BLaER1 treated with 17β-estradiol and CSF1 and Interleukin-3, amounts not matched to agents 10 nM and 100 nM (cell line): ENCODE results near the gene TOMM20L.
A peak's percentile ranks its signal among the peaks of the same experiment; 100 is the strongest.
"Not testable (repeated sequence)": the region's sequence is repeated elsewhere in the genome, so short reads cannot be mapped to it uniquely, and the experiment has no call there.

ENCODE experiments used
- H3K27ac ChIP-seq, 11 experiments: shearing (Covaris generic); formaldehyde crosslinking; 2 replicates each; pipeline ENCODE4 v1.8.1; 2022
- H3K27me3 ChIP-seq, 11 experiments: shearing (Covaris generic); formaldehyde crosslinking; 2 replicates each; pipeline ENCODE4 v1.8.1; 2022
- H3K36me3 ChIP-seq, 11 experiments: shearing (Covaris generic); formaldehyde crosslinking; 2 replicates each; pipeline ENCODE4 v1.8.1; 2022
- H3K4me1 ChIP-seq, 10 experiments: shearing (Covaris generic); formaldehyde crosslinking; 2 replicates each; pipeline ENCODE4 v1.8.1; 2022
- H3K4me2 ChIP-seq, 11 experiments: shearing (Covaris generic); formaldehyde crosslinking; 2 replicates each; pipeline ENCODE4 v1.8.1; 2022
- H3K4me3 ChIP-seq, 10 experiments: shearing (Covaris generic); formaldehyde crosslinking; 2 replicates each; pipeline ENCODE4 v1.8.1; 2022
- H3K9ac ChIP-seq, 11 experiments: shearing (Covaris generic); formaldehyde crosslinking; 2 replicates each; pipeline ENCODE4 v1.8.1; 2022
- H3K9me3 ChIP-seq, 11 experiments: shearing (Covaris generic); formaldehyde crosslinking; replicated peaks in 1 of 11; 2 replicates each; pipeline ENCODE4 v1.8.1; 2022
- H4K20me1 ChIP-seq, 11 experiments: shearing (Covaris generic); formaldehyde crosslinking; 2 replicates each; pipeline ENCODE4 v1.8.1; 2022
- Cebpa-rat ChIP-seq, 11 experiments: shearing (Covaris generic); IDR thresholded peaks; 2 replicates each; pipeline ENCODE4 v1.8.1; 2022

Gene TOMM20L

GRCh38 chr14:58414845-58415244, 19.1 kb downstream of the TOMM20L start:
- Histone ChIP-seq H3K9ac (no peak overlapping the region), H3K27ac (no peak overlapping the region), H3K4me1 (peaks cover 0 to 9% (median 0%) of the 10 kb centered on the region in 10 experiments; a peak in 2 of 20 replicates), H4K20me1 (peaks cover 0 to 46% (median 9%) of the 10 kb centered on the region in 11 experiments; a peak in 9 of 22 replicates), H3K27me3 (no peaks in the 10 kb centered on the region), H3K4me3 (no peak overlapping the region), H3K36me3 (peaks cover 75 to 98% (median 94%) of the 10 kb centered on the region in 11 experiments), H3K9me3 (peaks cover 5 to 11% (median 8%) of the 10 kb centered on the region in 11 experiments; a peak in 18 of 22 replicates), H3K4me2 (no peak overlapping the region)
- TF ChIP-seq Cebpa-rat (IDR thresholded peaks at IDR 0.05): no peak

- Histone ChIP-seq H3K27me3 (no peaks in the 10 kb centered on the region), H3K4me2 (no peak overlapping the region), H3K9ac (no peak overlapping the region), H4K20me1 (peaks cover 0 to 53% (median 10%) of the 10 kb centered on the region in 11 experiments; a peak in 9 of 22 replicates), H3K9me3 (peaks cover 5 to 11% (median 8%) of the 10 kb centered on the region in 11 experiments; a peak in 18 of 22 replicates), H3K4me3 (no peak overlapping the region), H3K4me1 (peaks cover 0 to 9% (median 0%) of the 10 kb centered on the region in 10 experiments; a peak in 2 of 20 replicates), H3K27ac (no peak overlapping the region), H3K36me3 (peaks cover 74 to 98% (median 94%) of the 10 kb centered on the region in 11 experiments)
- TF ChIP-seq Cebpa-rat (IDR thresholded peaks at IDR 0.05): no peak
These were observed 20.2 kb downstream of the TOMM20L start for GRCh38 chr14:58415636-58416547.

GRCh38 chr14:58416934-58417333, 21.2 kb downstream of the TOMM20L start:
- peaks cover 74 to 98% (median 94%) of the 10 kb centered on the region in 11 experiments for H3K36me3 ChIP-seq

GRCh38 chr14:58426670-58427280, 31.0 kb downstream of the TOMM20L start:
- H3K27ac ChIP-seq: peak overlapping the region; percentile 93 to 99 (median 98)
- peaks cover 23 to 40% (median 33%) of the 10 kb centered on the region in 10 experiments for H3K4me1 ChIP-seq
- no peak for TF ChIP-seq Cebpa-rat (IDR thresholded peaks at IDR 0.05)
- peak overlapping the region; percentile 74 to 90 (median 85) for H3K4me2 ChIP-seq
- no peaks in the 10 kb centered on the region for H3K9me3 ChIP-seq
- H3K4me3 ChIP-seq: peak overlapping the region; percentile 78 to 94 (median 89)
- peaks cover 29 to 60% (median 43%) of the 10 kb centered on the region in 11 experiments for H3K36me3 ChIP-seq
- H3K9ac ChIP-seq: peak overlapping the region; percentile 88 to 98 (median 96)
- no peaks in the 10 kb centered on the region for H3K27me3 ChIP-seq
- H4K20me1 ChIP-seq: 0 out of 22 replicates have a peak, but pooled peaks cover 0 to 2% (median 0%) of the 10 kb centered on the region in 11 experiments

More at GRCh38 chr14:58416934-58417333, 21.2 kb downstream of the TOMM20L start:
- H3K9me3 ChIP-seq: peaks cover 5 to 11% (median 8%) of the 10 kb centered on the region in 11 experiments; a peak in 18 of 22 replicates
- H3K27ac ChIP-seq, H3K9ac ChIP-seq, H3K4me1 ChIP-seq, H3K27me3 ChIP-seq, H3K4me3 ChIP-seq, H3K4me2 ChIP-seq: not testable (repeated sequence)
- peaks cover 0 to 56% (median 10%) of the 10 kb centered on the region in 11 experiments; a peak in 9 of 22 replicates for H4K20me1 ChIP-seq

- H3K27ac ChIP-seq: peak within 1 kb of the TSS; percentile 93 to 99 (median 98)
These were observed 31.8 kb downstream of the TOMM20L start, which contains the start of the genes KIAA0586 and TIMM9 for GRCh38 chr14:58427281-58428117. TSS of gene KIAA0586 (plus strand) at chr14:58427719. CDS start at chr14:58428265, 546 bp downstream. TSS of gene TIMM9 (minus strand) at chr14:58427531. CDS start at chr14:58411945, 15,586 bp downstream.

GRCh38 chr14:58428118-58428683, 32.5 kb downstream of the TOMM20L start:
- Histone ChIP-seq H3K4me3 (peak overlapping the region; percentile 78 to 94 (median 89)), H3K9ac (peak overlapping the region; percentile 88 to 98 (median 96)), H3K9me3 (no peaks in the 10 kb centered on the region), H3K4me2 (peak overlapping the region; percentile 77 to 98 (median 82)), H3K27me3 (no peaks in the 10 kb centered on the region), H4K20me1 (no peaks in the 10 kb centered on the region), H3K27ac (peak overlapping the region; percentile 93 to 99 (median 98)), H3K36me3 (peaks cover 29 to 60% (median 44%) of the 10 kb centered on the region in 11 experiments), H3K4me1 (peaks cover 23 to 40% (median 33%) of the 10 kb centered on the region in 10 experiments)
- TF ChIP-seq Cebpa-rat (IDR thresholded peaks at IDR 0.05): no peak

More at GRCh38 chr14:58427281-58428117, 31.8 kb downstream of the TOMM20L start, which contains the start of the genes KIAA0586 and TIMM9:
- H3K36me3 ChIP-seq: peaks cover 28 to 60% (median 44%) of the 10 kb centered on the region in 11 experiments
- no peak for TF ChIP-seq Cebpa-rat (IDR thresholded peaks at IDR 0.05)
- H4K20me1 ChIP-seq: no peaks in the 10 kb centered on the region
- no peaks in the 10 kb centered on the region for H3K9me3 ChIP-seq
- peak within 1 kb of the TSS; percentile 88 to 98 (median 96) for H3K9ac ChIP-seq
- peak within 1 kb of the TSS; percentile 77 to 98 (median 86) for H3K4me2 ChIP-seq
- H3K27me3 ChIP-seq: no peaks in the 10 kb centered on the region
- peaks cover 23 to 40% (median 33%) of the 10 kb centered on the region in 10 experiments for H3K4me1 ChIP-seq
- peak within 1 kb of the TSS; percentile 78 to 94 (median 89) for H3K4me3 ChIP-seq

GRCh38 chr14:58430156-58430555, 34.4 kb downstream of the TOMM20L start:
- Histone ChIP-seq H3K9me3 (no peaks in the 10 kb centered on the region), H3K27me3 (no peaks in the 10 kb centered on the region), H3K4me2 (peak overlapping the region in 9 of 11 experiments; percentile 9 to 98 (median 83); a peak in 14 of 22 replicates), H3K4me1 (peaks cover 23 to 35% (median 32%) of the 10 kb centered on the region in 10 experiments), H3K4me3 (no peak overlapping the region; a peak in 1 of 20 replicates), H3K36me3 (peaks cover 25 to 60% (median 44%) of the 10 kb centered on the region in 11 experiments; a peak in 21 of 22 replicates), H3K9ac (peak overlapping the region in 3 of 11 experiments; percentile 12 to 94 (median 40); a peak in 5 of 22 replicates), H3K27ac (no peak overlapping the region), H4K20me1 (no peaks in the 10 kb centered on the region)
- no peak for TF ChIP-seq Cebpa-rat (IDR thresholded peaks at IDR 0.05)
